Measurements from ENCODE around the gene AKT3.
"Not testable (repeated sequence)": the region's sequence is repeated elsewhere in the genome, so short reads cannot be mapped to it uniquely, and the experiment has no call there.

The AKT3 gene

GRCh38 chr1:243705585-243705984 lies 144.5 kb downstream of the AKT3 start:
- no peak for DNase-seq (ENCODE audit: low read depth in 2 of 2)

- no peak for DNase-seq (ENCODE audit: low read depth in 2 of 2)
These were observed 148.2 kb downstream of the AKT3 start for GRCh38 chr1:243701872-243702271.

GRCh38 chr1:243693800-243694199 lies 156.2 kb downstream of the AKT3 start:
- no peak for DNase-seq (ENCODE audit: low read depth in 2 of 2)

GRCh38 chr1:243686159-243686558 lies 163.9 kb downstream of the AKT3 start:
- no peak for DNase-seq (ENCODE audit: low read depth in 2 of 2)

- no peak for DNase-seq (ENCODE audit: low read depth in 2 of 2)
These were observed 169.2 kb downstream of the AKT3 start for GRCh38 chr1:243680860-243681259.

GRCh38 chr1:243672539-243673074 lies 177.4 kb downstream of the AKT3 start:
- no peak for DNase-seq (ENCODE audit: low read depth in 2 of 2)

GRCh38 chr1:243667591-243667990 lies 182.5 kb downstream of the AKT3 start:
- no peak for DNase-seq (ENCODE audit: low read depth in 2 of 2)

GRCh38 chr1:243667133-243667532 lies 182.9 kb downstream of the AKT3 start:
- no peak for DNase-seq (ENCODE audit: low read depth in 2 of 2)

- no peak for DNase-seq (ENCODE audit: low read depth in 2 of 2)
These were observed 186.4 kb downstream of the AKT3 start for GRCh38 chr1:243663651-243664050.

GRCh38 chr1:243662169-243662568 lies 187.9 kb downstream of the AKT3 start:
- not testable (repeated sequence) for DNase-seq (ENCODE audit: low read depth in 2 of 2)

GRCh38 chr1:243658594-243659105 lies 191.4 kb downstream of the AKT3 start:
- no peak for DNase-seq (ENCODE audit: low read depth in 2 of 2)

GRCh38 chr1:243657793-243658192 lies 192.2 kb downstream of the AKT3 start:
- no peak for DNase-seq (ENCODE audit: low read depth in 2 of 2)

GRCh38 chr1:243649530-243649929 lies 200.5 kb downstream of the AKT3 start:
- DNase-seq (ENCODE audit: low read depth in 2 of 2): not testable (repeated sequence)

- DNase-seq (ENCODE audit: low read depth in 2 of 2): no peak
These were observed 203.2 kb downstream of the AKT3 start for GRCh38 chr1:243646841-243647240.

- no peak for DNase-seq (ENCODE audit: low read depth in 2 of 2)
These were observed 204.8 kb downstream of the AKT3 start for GRCh38 chr1:243645281-243645680.

GRCh38 chr1:243642936-243643335 lies 207.1 kb downstream of the AKT3 start:
- DNase-seq (ENCODE audit: low read depth in 2 of 2): no peak

GRCh38 chr1:243639027-243639658 lies 210.9 kb downstream of the AKT3 start:
- DNase-seq (ENCODE audit: low read depth in 2 of 2): no peak

- no peak for DNase-seq (ENCODE audit: low read depth in 2 of 2)
These were observed 211.9 kb downstream of the AKT3 start for GRCh38 chr1:243638186-243638585.

- DNase-seq (ENCODE audit: low read depth in 2 of 2): no peak
These were observed 221.6 kb downstream of the AKT3 start for GRCh38 chr1:243628476-243628907.

- DNase-seq (ENCODE audit: low read depth in 2 of 2): no peak
These were observed 226.2 kb downstream of the AKT3 start for GRCh38 chr1:243623841-243624240.

- DNase-seq (ENCODE audit: low read depth in 2 of 2): no peak
These were observed 228.1 kb downstream of the AKT3 start for GRCh38 chr1:243621973-243622372.

GRCh38 chr1:243620096-243620495 lies 229.9 kb downstream of the AKT3 start:
- DNase-seq (ENCODE audit: low read depth in 2 of 2): no peak

- DNase-seq (ENCODE audit: low read depth in 2 of 2): no peak
These were observed 240.3 kb downstream of the AKT3 start for GRCh38 chr1:243609698-243610097.

- DNase-seq (ENCODE audit: low read depth in 2 of 2): no peak
These were observed 244.4 kb downstream of the AKT3 start for GRCh38 chr1:243605604-243606003.
